Stomach (tissue), 9 donors: ENCODE measurements around the gene DISC1. TPM values are rescaled to one million over a fixed set of nuclear protein-coding genes. Genes with fewer than 3 reads are reported as not detected.
A peak's percentile ranks its signal among the peaks of the same experiment; 100 is the strongest.
"Not testable (repeated sequence)": the region's sequence is repeated elsewhere in the genome, so short reads cannot be mapped to it uniquely, and the experiment has no call there.

Experiments
- DNase-seq, 2 donors: peaks; one replicate each; pipeline versions ENCODE4 v3.0.0 to v3.0.0-alpha.2; 2013 to 2019
- H3K27ac ChIP-seq, 5 donors: fragments of 200-600 bp in 4 of 5; sonication (generic) in 4 of 5; one replicate each; pipeline ENCODE4 v1.5.1; 2013 to 2019; ENCODE audit warnings: mild to moderate bottlenecking in 1 of 5, moderate library complexity in 1 of 5
- H3K27me3 ChIP-seq, 3 donors: fragments of 200-600 bp; sonication (generic); one replicate each; pipeline ENCODE4 v1.5.1; 2017 to 2019; ENCODE audit warnings: mixed run types in 1 of 3
- H3K36me3 ChIP-seq, 4 donors: fragments of 200-600 bp; sonication (generic); 1 replicate in 3 of 4; 2 replicates in 1 of 4; pipeline ENCODE4 v1.5.1; 2016 to 2019
- H3K4me1 ChIP-seq, 4 donors: fragments of 200-600 bp; sonication (generic); one replicate each; pipeline ENCODE4 v1.5.1; 2016 to 2019
- H3K4me3 ChIP-seq, 4 donors: fragments of 200-600 bp; sonication (generic) in 3 of 4; one replicate each; pipeline ENCODE4 v1.5.1; 2016 to 2019; ENCODE audit warnings: mild to moderate bottlenecking in 1 of 4
- H3K9me3 ChIP-seq, 4 donors: fragments of 200-600 bp; sonication (generic); one replicate each; pipeline ENCODE4 v1.5.1; 2016 to 2019
- CTCF ChIP-seq, 7 experiments: fragments of 450-650 bp in 4 of 7; fragments of 200-600 bp in 3 of 7; sonication (generic) in 3 of 7; IDR thresholded peaks; one replicate each; pipeline ENCODE4 v1.5.1; 2016 to 2019; ENCODE audit warnings: antibody characterized with exemption in 7 of 7, control low read depth in 2 of 7, mild to moderate bottlenecking in 1 of 7
- EP300 ChIP-seq: sonication (generic); formaldehyde crosslinking; IDR thresholded peaks from one replicate; pipeline ENCODE4 v1.6.1; 2017; ENCODE audit warnings: antibody characterized with exemption
- POLR2A ChIP-seq, 4 donors: fragments of 450-650 bp; IDR thresholded peaks; one replicate each; pipeline ENCODE4 v1.6.1; 2016; ENCODE audit warnings: antibody characterized with exemption in 4 of 4, control low read depth in 2 of 4, mild to moderate bottlenecking in 1 of 4, moderate library complexity in 1 of 4
- POLR2AphosphoS5 ChIP-seq, 3 donors: sonication (generic); formaldehyde crosslinking; IDR thresholded peaks; one replicate each; pipeline ENCODE4 v1.6.1; 2016; ENCODE audit warnings: antibody characterized with exemption in 3 of 3
- WGBS, 5 donors: extraction: QIAGEN DNeasy Blood & Tissue Kit in 3 of 5; methylation state at CpG; one replicate each; pipeline versions ENCODE4 v1.1.5 to v1.1.7; 2013 to 2018; 5-methylcytosine and 5-hydroxymethylcytosine counted together
- intact Hi-C: fragments of 100-400 bp; cut with DNase I; formaldehyde crosslinking; loops from one replicate; pipeline ENCODE4 v1.15.1; 2023; ENCODE audit warnings: low total_unique reads
- polyA plus RNA-seq, 3 donors: library from polyadenylated mRNA; stranded (reverse); fragments of 200-250 nt; gene quantifications; one replicate each; pipeline ENCODE4 v1.2.3, GENCODE V29; 2013
- total RNA-seq, 5 donors: library from RNA; depleted of rRNA; stranded (reverse); fragments of >200 nt; gene quantifications; one replicate each; pipeline versions ENCODE4 v1.1.0 to v1.2.3, GENCODE V29; 2014 to 2016
- donor health status: healthy with polysubstance abuse.
- donor health status: Bipolar disorder and iron deficiency.
- donor health status: healthy.

The DISC1 gene
- total and polyA plus RNA-seq, 8 donors: 0.43 to 29.8 (median 1.6) TPM

GRCh38 chr1:231903586-231904081 is 277.0 kb downstream of the DISC1 start:
- no peak overlapping the region for H3K4me3 ChIP-seq
- intact Hi-C loops: no loop called here
- no peaks in the 10 kb centered on the region for H3K4me1 ChIP-seq
- no peaks in the 10 kb centered on the region for H3K36me3 ChIP-seq
- H3K27me3 ChIP-seq: no peaks in the 10 kb centered on the region
- H3K27ac ChIP-seq: no peak overlapping the region
- DNase-seq: no peak
- WGBS, 5 donors: 81 to 94% (median 90%) methylated on average over 4 of the region's 4 CpGs
- H3K9me3 ChIP-seq: no peaks in the 10 kb centered on the region
- TF ChIP-seq POLR2A (IDR thresholded peaks at IDR 0.05) (no peak), EP300 (no peak), POLR2AphosphoS5 (IDR thresholded peaks at IDR 0.05) (no peak), CTCF (IDR thresholded peaks at IDR 0.05) (no peak)

GRCh38 chr1:231907310-231907709 is 280.7 kb downstream of the DISC1 start:
- H3K27ac ChIP-seq, H3K36me3 ChIP-seq, intact Hi-C loops, DNase-seq, H3K4me3 ChIP-seq, H3K9me3 ChIP-seq, H3K4me1 ChIP-seq, H3K27me3 ChIP-seq: not testable (repeated sequence)
- WGBS, 5 donors: 90 to 100% (median 97%) methylated on average over 2 of the region's 2 CpGs

- no peak overlapping the region for H3K4me3 ChIP-seq
These were observed 286.9 kb downstream of the DISC1 start for GRCh38 chr1:231913493-231913892.

GRCh38 chr1:231918239-231919015 is 291.8 kb downstream of the DISC1 start:
- intact Hi-C loops: no loop called here
- no peak for TF ChIP-seq POLR2AphosphoS5 (IDR thresholded peaks at IDR 0.05)
- no peak for TF ChIP-seq POLR2A (IDR thresholded peaks at IDR 0.05)
- TF ChIP-seq CTCF (IDR thresholded peaks at IDR 0.05): no peak
- no peak for TF ChIP-seq EP300
- Histone ChIP-seq H3K27ac (peak overlapping the region in 1 of 5 donors; percentile 22), H3K27me3 (no peaks in the 10 kb centered on the region), H3K4me1 (peaks cover 0 to 10% (median 3%) of the 10 kb centered on the region in 4 donors), H3K36me3 (no peaks in the 10 kb centered on the region), H3K4me3 (no peak overlapping the region), H3K9me3 (no peaks in the 10 kb centered on the region)
- DNase-seq: no peak
- WGBS, 5 donors: 52 to 68% (median 66%) methylated on average over 6 of the region's 6 CpGs

More at GRCh38 chr1:231913493-231913892, 286.9 kb downstream of the DISC1 start:
- Histone ChIP-seq H3K36me3 (no peaks in the 10 kb centered on the region), H3K9me3 (no peaks in the 10 kb centered on the region), H3K27ac (no peak overlapping the region), H3K4me1 (peaks cover 0 to 7% (median 0%) of the 10 kb centered on the region in 4 donors), H3K27me3 (no peaks in the 10 kb centered on the region)
- no peak for DNase-seq
- TF ChIP-seq CTCF (IDR thresholded peaks at IDR 0.05) (no peak), EP300 (no peak), POLR2A (IDR thresholded peaks at IDR 0.05) (no peak), POLR2AphosphoS5 (IDR thresholded peaks at IDR 0.05) (no peak)
- intact Hi-C loops: no loop called here
- 72 to 88% (median 84%) methylated on average over 7 of the region's 7 CpGs for WGBS, 5 donors
